Kidney (tissue), 14 donors: ENCODE results near the gene PLAGL1. TPM values are rescaled to one million over a fixed set of nuclear protein-coding genes. Genes with fewer than 3 reads are reported as not detected.

Experiments
- DNase-seq, 5 donors: peaks; one replicate each; pipeline ENCODE4 v3.0.0-alpha.2; 2013 to 2020
- FAIRE-seq: peaks from 2 replicates; lab custom pipeline; 2012; peaks lifted over from hg19 to GRCh38; lab: Jason Lieb, UNC
- H3K27ac ChIP-seq, 2 donors: one replicate each; pipeline ENCODE4 v1.7.0; 2013; ENCODE audit warnings: low read depth in 2 of 2, low read length in 2 of 2, inconsistent platforms in 1 of 2
- H3K27me3 ChIP-seq: one replicate; pipeline ENCODE4 v1.7.1; 2013; ENCODE audit warnings: low read length, inconsistent platforms; ENCODE audit not compliant: control insufficient read depth, insufficient read depth
- H3K36me3 ChIP-seq, 3 donors: one replicate each; pipeline versions ENCODE4 v1.7.0 to v1.7.1; 2013; ENCODE audit warnings: low read length in 3 of 3, control low read depth in 1 of 3, inconsistent platforms in 1 of 3; ENCODE audit not compliant: insufficient read depth in 3 of 3, control insufficient read depth in 2 of 3
- H3K4me1 ChIP-seq, 3 donors: one replicate each; pipeline versions ENCODE4 v1.7.0 to v1.7.1; 2013; ENCODE audit warnings: low read length in 3 of 3, inconsistent platforms in 1 of 3, low read depth in 1 of 3; ENCODE audit not compliant: control insufficient read depth in 2 of 3, insufficient read depth in 2 of 3
- H3K4me3 ChIP-seq, 3 donors: one replicate each; pipeline versions ENCODE4 v1.7.0 to v1.8.1; 2013; ENCODE audit warnings: low read length in 3 of 3, control low read depth in 1 of 3, inconsistent platforms in 1 of 3
- H3K9ac ChIP-seq, 3 donors: one replicate each; pipeline versions ENCODE4 v1.7.0 to v1.7.1; 2013; ENCODE audit warnings: low read length in 3 of 3, control low read depth in 1 of 3, inconsistent platforms in 1 of 3
- H3K9me3 ChIP-seq, 3 donors: one replicate each; pipeline versions ENCODE4 v1.7.0 to v1.7.1; 2013; ENCODE audit warnings: low read length in 3 of 3, control low read depth in 1 of 3, inconsistent platforms in 1 of 3; ENCODE audit not compliant: control insufficient read depth in 2 of 3, insufficient read depth in 1 of 3
- intact Hi-C: fragments of 100-400 bp; cut with DNase I; formaldehyde crosslinking; loops from one replicate; pipeline ENCODE4 v1.11.1; 2022
- polyA plus RNA-seq: library from polyadenylated mRNA; stranded (reverse); fragments of 350-450 nt; fragmentation: Illumina TruSeq; extraction: RNeasy Lipid Tissue Mini Kit (QIAGEN cat#74804); gene quantifications from one replicate; pipeline ENCODE4 v1.2.3, GENCODE V29; 2014; ENCODE audit warnings: low read depth, low replicate concordance; ENCODE audit not compliant: insufficient read depth
- total RNA-seq: library from RNA; stranded (reverse); fragmentation: NEBNext Ultra II Directional; extraction: Animal tissue kit (Norgen Biotek cat#: 25700); gene quantifications from one replicate; pipeline ENCODE4 v1.2.1, GENCODE V29; 2021
- TF ChIP-seq, protein P1 (sequence below): IDR thresholded peaks from 3 replicates; pipeline ENCODE4 v1.5.1; 2012; ENCODE audit warnings: mild to moderate bottlenecking, moderate library complexity, borderline replicate concordance; ENCODE audit not compliant: insufficient read depth; ENCODE audit errors: extremely low read depth
- donor health status: control.
- donor health status: control.
- donor health status: control.
- donor health status: control.
- donor health status: control.
- donor health status: DM: yes; HTN: yes; CAD: no.
- donor health status: Normal renal cell carcinoma (clear cell type).

Gene PLAGL1
- total and polyA plus RNA-seq, 2 donors from 2014 or later = 7.1 to 23.6 TPM

DNA sequence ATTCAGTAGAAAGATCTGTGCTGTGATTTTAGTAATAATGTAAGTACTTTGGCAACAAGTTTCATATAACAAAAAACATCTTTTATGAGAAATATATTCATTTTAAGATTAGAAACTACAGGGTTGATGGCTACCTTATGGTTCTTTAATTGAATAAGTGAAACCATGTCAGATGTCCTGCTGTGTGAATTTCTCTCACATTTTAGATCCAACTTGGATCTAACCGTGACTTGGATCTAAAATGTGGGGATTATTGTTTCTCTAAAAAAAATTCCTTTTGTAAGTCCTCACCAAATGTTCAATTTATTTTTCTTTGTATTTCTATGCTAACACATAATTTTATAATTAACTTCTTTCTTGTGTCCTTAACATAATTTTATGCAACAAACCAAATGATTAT is 113.4 kb downstream of the PLAGL1 start:
- Histone ChIP-seq H3K4me1 (no peaks in the 10 kb centered on the region), H3K9ac (no peak overlapping the region), H3K4me3 (no peak overlapping the region), H3K27ac (no peak overlapping the region), H3K9me3 (no peaks in the 10 kb centered on the region), H3K27me3 (no peaks in the 10 kb centered on the region), H3K36me3 (no peaks in the 10 kb centered on the region)
- peak; percentile 15 for FAIRE-seq
- TF ChIP-seq, protein P1, sequence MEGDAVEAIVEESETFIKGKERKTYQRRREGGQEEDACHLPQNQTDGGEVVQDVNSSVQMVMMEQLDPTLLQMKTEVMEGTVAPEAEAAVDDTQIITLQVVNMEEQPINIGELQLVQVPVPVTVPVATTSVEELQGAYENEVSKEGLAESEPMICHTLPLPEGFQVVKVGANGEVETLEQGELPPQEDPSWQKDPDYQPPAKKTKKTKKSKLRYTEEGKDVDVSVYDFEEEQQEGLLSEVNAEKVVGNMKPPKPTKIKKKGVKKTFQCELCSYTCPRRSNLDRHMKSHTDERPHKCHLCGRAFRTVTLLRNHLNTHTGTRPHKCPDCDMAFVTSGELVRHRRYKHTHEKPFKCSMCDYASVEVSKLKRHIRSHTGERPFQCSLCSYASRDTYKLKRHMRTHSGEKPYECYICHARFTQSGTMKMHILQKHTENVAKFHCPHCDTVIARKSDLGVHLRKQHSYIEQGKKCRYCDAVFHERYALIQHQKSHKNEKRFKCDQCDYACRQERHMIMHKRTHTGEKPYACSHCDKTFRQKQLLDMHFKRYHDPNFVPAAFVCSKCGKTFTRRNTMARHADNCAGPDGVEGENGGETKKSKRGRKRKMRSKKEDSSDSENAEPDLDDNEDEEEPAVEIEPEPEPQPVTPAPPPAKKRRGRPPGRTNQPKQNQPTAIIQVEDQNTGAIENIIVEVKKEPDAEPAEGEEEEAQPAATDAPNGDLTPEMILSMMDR = no peak
- intact Hi-C loops = no loop called here
- no peak for DNase-seq

Other genes with a start within 250 kb of the PLAGL1 start
- 17.8 TPM for gene LTV1, start 164.9 kb downstream of the PLAGL1 start, total RNA-seq
- 15.0 TPM for gene LTV1, start 164.9 kb downstream of the PLAGL1 start, polyA plus RNA-seq
- not detected for gene ZC2HC1B, start 143.8 kb downstream of the PLAGL1 start, total RNA-seq
- not detected for gene ZC2HC1B, start 143.8 kb downstream of the PLAGL1 start, polyA plus RNA-seq
- gene SF3B5, start 87.3 kb upstream of the PLAGL1 start, total RNA-seq = 101 TPM
- gene SF3B5, start 87.3 kb upstream of the PLAGL1 start, polyA plus RNA-seq = 420 TPM
- 6.7 TPM for gene STX11, start 142.3 kb upstream of the PLAGL1 start, total RNA-seq
- gene STX11, start 142.3 kb upstream of the PLAGL1 start, polyA plus RNA-seq = 2.0 TPM